Activated naive CD4-positive, alpha-beta T cell treated with anti-CD3 and anti-CD28 coated beads, Interleukin-2, amount 50 U/mL, for 72 hours (primary cell): Measurements from ENCODE around the gene SFMBT1. TPM values are rescaled to one million over a fixed set of nuclear protein-coding genes. Genes with fewer than 3 reads are reported as not detected.

Source experiments
- ATAC-seq, 2 donors: fragments of 150-1000 bp; cut with Tn5 transposase; 2 replicates each; pipeline ENCODE4 v1.10.0; 2021; ENCODE audit warnings: mild to moderate bottlenecking in 2 of 2, moderate library complexity in 2 of 2
- DNase-seq, 2 donors: peaks; one replicate each; pipeline ENCODE4 v3.0.0; 2021 to 2022; ENCODE audit warnings: low spot score in 2 of 2
- H3K27ac Mint-ChIP-seq, 2 donors: one replicate each; pipeline ENCODE4 v1.8.0; 2022; ENCODE audit warnings: mild to moderate bottlenecking in 2 of 2, mixed read lengths in 2 of 2
- H3K36me3 Mint-ChIP-seq, 2 donors: one replicate each; pipeline ENCODE4 v1.8.0; 2022; ENCODE audit warnings: mixed read lengths in 2 of 2
- H3K9me3 Mint-ChIP-seq, 2 donors: one replicate each; pipeline ENCODE4 v1.8.0; 2022; ENCODE audit warnings: mixed read lengths in 2 of 2
- total RNA-seq, 2 donors: library from RNA; stranded (reverse); gene quantifications; one replicate each; pipeline ENCODE4 v1.2.3, GENCODE V29; 2022

Gene SFMBT1
- total RNA-seq, 2 donors from 2014 or later = 19.6 to 23.3 TPM

DNA sequence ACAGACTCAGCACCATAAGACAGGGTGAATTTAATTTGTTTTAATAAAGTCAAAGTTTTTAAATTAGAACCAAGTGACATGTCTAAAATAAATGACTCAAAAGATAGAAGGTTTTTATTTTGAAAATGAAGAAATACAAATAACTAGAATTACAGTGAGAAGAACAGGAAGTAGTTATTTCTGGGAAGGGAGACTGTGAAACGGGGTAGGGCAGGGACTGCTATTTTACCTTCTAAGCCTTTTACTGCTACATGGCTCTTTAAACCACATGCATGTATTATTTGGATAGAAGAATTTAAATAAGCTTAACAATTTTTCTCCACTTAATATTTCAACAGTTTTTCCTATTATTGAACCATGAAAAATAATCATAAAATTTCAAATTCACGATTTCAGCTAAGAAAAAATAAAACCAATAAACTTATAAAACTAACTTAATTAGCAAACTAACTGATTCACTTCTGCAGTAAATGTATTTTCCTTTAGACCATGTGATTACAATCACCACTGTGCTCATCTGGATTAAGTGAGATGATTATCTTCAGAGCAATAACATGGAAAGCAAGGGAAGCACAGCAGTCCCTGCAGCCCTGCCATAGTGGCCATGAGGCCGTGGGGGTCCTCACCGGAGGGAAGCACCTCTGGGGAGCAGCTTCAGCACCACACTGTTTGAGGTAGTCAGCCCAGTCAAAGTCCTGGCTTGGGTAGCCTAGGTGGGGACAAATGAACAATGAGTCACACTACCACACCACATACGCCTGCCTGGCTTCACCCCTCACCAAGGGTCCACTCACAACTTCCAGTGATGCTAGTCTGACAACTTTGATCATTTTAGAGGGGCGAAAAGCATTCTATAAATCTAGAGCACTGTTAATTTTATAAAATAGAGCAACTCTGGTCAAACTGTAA lies 120.2 kb downstream of the SFMBT1 start:
- H3K9me3 Mint-ChIP-seq = no peaks in the 10 kb centered on the region
- ATAC-seq (peak in 1 of 2 donors; percentile 41), DNase-seq (no peak)
- peak overlapping the region in 1 of 2 donors; percentile 72 for H3K27ac Mint-ChIP-seq
- peaks cover 0 to 10% of the 10 kb centered on the region in 2 donors for H3K36me3 Mint-ChIP-seq

DNA sequence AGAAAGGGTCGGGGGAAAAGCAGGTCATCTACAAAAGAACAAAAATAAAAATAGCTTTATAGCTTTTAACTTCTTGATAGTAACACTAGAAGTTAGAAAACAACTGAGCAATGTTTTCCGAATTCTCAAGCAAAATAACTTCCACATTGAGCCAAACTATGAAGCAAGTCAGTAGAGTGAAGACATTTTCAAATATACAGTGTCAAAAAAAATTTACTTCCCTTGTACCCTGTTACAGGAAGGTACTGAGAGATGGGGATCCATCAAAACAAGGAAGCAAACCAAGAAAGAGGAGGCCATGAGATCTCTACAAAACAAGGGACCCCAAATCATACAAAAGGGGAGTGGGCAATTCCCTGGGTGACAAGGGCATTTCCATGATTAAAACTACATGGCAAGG lies 121.9 kb downstream of the SFMBT1 start:
- DNase-seq = no peak
- Mint-ChIP-seq H3K27ac (peak overlapping the region; percentile 13 to 40), H3K9me3 (no peaks in the 10 kb centered on the region), H3K36me3 (peaks cover 0 to 6% of the 10 kb centered on the region in 2 donors)
- ATAC-seq = no peak

DNA sequence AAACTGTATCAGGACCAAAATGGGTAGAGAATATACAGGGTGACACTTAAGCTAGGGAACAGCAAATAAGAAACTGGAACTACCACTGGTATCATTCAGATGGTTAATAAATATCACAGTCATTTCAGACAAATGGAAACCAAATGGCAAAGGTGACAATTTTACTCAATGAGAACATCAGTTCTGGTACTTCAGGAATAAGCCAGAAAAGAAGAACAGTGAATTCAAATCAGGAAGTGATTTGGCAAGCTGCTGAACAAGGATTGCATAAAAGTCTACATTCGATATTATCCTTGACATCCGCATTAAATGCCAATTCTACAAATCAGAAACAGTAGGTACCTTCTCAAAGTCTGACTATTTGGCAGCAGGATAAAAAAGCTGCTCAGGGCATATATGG lies 125.0 kb downstream of the SFMBT1 start:
- Mint-ChIP-seq H3K9me3 (no peaks in the 10 kb centered on the region), H3K36me3 (no peaks in the 10 kb centered on the region), H3K27ac (peak overlapping the region in 1 of 2 donors; percentile 31)
- ATAC-seq = no peak
- no peak for DNase-seq

DNA sequence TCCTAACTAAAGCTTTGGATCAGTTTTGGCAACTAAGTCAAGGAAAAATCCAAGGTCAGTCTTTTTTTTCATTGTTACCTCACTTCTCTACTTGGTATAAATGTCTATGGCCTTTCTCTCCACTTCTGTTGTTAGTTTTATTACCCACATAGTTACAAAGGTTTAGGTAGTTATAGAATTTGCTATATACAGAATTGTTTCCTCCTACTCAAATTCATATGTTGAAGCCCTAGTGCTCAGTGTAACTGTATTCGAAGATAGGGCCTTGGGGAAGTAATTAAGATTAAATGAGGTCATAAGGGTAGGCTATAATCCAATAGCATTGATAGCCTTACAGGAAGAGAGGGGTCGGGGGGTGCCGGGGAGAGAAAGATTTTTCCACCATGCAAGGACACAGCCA lies 128.8 kb downstream of the SFMBT1 start:
- no peak for ATAC-seq
- DNase-seq = no peak
- no peaks in the 10 kb centered on the region for H3K9me3 Mint-ChIP-seq
- no peak overlapping the region for H3K27ac Mint-ChIP-seq
- no peaks in the 10 kb centered on the region for H3K36me3 Mint-ChIP-seq

DNA sequence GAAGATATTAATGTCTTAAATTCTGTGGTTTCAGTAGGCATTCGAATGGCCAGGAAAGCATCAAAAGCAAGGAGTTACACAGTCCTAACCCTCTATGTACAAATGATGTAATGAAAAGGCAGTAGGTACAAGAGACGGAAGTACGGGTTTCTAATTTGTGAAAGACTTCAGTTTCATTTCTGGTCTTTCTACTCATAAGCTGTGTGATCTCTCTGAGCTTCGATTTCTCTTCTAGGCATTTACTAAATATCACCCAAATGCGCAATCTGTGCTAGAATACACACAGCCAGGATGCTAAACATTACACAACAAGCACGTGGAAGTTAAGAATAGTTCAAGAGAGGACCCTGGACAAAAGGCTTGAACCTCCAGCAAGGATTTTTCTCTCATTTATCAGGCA lies 130.6 kb downstream of the SFMBT1 start:
- Mint-ChIP-seq H3K36me3 (no peaks in the 10 kb centered on the region), H3K9me3 (no peaks in the 10 kb centered on the region), H3K27ac (peak overlapping the region in 1 of 2 donors; percentile 1)
- ATAC-seq = no peak
- no peak for DNase-seq

DNA sequence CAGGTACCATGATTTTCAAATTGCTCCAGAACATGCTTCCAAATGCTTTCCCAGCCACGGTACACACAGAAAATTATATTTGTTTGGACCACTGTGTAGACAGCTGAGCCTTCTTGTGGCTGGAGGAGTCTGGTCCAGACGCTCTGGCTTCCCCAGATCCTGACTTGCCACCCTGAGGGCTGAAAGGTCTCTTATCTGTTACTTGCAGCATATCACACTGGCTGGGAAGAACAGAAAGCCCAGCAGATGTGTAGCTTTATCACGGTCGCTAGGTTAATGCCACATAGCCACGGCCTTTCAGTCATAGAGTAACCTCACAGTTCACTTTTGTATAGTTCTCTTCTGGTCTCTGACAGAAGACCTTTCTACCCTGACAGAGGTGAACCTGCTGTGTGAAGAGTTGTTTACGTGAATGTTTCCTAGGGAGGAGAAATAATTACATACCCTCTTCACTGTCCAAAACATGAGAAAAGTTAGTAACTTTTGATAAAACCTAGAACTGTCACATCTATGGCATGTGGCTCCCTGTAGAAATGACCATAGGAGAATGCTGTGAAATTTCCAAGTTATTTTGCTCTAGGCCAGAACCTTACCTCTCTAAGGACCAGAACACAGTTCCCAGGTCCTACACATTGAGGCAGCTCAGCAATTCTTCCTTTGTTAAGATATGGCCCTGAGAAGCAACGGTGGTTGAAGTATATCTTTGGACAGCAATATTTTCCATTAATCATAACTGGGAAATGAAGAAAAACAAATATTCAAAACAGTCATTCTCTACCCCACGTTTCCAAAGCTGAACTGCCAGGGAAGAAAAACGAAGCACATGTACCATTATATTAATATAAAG lies 132.8 kb downstream of the SFMBT1 start:
- ATAC-seq (no peak), DNase-seq (no peak)
- no peaks in the 10 kb centered on the region for H3K36me3 Mint-ChIP-seq
- no peaks in the 10 kb centered on the region for H3K9me3 Mint-ChIP-seq
- peak overlapping the region in 1 of 2 donors; percentile 29 for H3K27ac Mint-ChIP-seq

DNA sequence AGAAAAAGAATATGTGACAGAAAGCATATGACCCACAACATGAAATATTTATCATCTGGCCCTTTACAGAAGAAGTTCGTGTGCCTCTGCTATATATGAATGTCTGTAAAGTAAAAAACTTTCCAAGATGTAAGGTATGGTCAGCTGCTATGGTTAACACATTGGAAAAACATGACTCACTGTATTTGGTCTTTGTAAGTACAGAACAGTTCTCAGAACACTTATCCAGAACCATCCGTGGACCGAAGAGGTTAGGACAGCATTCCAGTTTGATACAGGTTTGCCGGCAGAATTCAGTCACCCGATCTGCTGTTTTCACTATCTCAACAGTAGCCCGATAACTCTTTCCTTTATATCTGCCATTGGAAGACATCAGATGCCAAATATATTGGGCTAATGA lies 135.1 kb downstream of the SFMBT1 start:
- no peaks in the 10 kb centered on the region for H3K36me3 Mint-ChIP-seq
- no peak overlapping the region for H3K27ac Mint-ChIP-seq
- DNase-seq (no peak), ATAC-seq (no peak)
- no peaks in the 10 kb centered on the region for H3K9me3 Mint-ChIP-seq

DNA sequence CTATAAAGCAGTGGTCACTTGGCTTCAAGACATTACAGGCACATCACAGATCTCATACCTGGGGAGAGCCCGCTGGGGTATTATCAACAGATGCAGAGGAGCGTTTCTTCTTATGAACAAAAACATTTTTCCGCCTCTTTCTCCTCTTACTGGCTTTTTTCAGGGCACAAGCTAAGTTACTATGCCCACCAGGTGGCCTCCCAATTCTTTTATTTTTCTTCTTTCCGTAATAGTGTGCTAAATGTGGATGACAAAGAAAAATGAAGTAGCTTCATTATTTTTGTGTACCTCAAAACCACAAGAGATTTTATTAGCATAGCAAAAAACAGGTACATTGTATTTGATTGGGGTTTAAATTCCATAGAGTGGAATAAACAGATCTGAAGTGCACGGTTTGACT lies 138.4 kb downstream of the SFMBT1 start:
- ATAC-seq (no peak), DNase-seq (no peak)
- H3K36me3 Mint-ChIP-seq = no peaks in the 10 kb centered on the region
- H3K9me3 Mint-ChIP-seq = no peaks in the 10 kb centered on the region
- peak overlapping the region in 1 of 2 donors; percentile 35 for H3K27ac Mint-ChIP-seq

DNA sequence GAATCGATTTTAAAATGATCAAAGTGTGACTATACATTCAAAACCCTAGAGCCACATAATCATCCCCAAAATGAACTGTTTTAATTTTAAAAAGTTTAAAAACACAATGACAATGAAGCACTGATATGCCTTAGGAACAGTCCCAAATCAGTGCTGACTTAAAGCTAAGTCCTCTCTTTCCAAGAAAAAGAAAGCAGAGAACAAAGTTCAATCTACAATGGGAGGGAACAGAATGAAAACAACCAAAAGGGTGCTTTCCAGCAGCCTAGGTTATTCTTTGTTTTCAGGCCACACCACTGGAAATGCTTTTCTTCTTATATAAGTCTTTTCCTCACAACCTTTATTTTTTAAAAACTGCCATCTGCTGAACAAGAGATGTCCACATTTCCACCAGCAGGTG lies 141.3 kb downstream of the SFMBT1 start:
- ATAC-seq = no peak
- no peaks in the 10 kb centered on the region for H3K9me3 Mint-ChIP-seq
- DNase-seq = no peak
- no peaks in the 10 kb centered on the region for H3K36me3 Mint-ChIP-seq
- no peak overlapping the region for H3K27ac Mint-ChIP-seq

DNA sequence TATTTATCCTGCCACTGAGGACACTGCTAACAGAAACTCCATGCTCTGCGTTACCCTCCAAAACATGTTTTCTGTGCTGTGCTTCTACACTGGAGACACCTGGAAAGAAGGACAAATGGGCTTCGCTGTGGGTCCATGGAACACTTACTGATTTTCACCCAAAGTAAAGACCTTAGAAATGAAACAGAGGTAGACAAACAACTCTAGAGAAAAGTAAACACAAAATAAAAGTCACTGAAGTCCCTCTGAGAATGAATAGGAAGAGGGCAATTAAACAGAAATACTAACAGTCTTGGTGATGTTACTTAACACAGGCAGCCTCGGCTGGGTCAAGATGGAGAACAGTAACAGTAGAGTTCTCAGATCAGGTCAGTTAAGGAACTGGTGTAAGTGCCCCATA lies 141.9 kb downstream of the SFMBT1 start:
- DNase-seq (no peak), ATAC-seq (no peak)
- H3K36me3 Mint-ChIP-seq = no peaks in the 10 kb centered on the region
- no peak overlapping the region for H3K27ac Mint-ChIP-seq
- H3K9me3 Mint-ChIP-seq = no peaks in the 10 kb centered on the region

DNA sequence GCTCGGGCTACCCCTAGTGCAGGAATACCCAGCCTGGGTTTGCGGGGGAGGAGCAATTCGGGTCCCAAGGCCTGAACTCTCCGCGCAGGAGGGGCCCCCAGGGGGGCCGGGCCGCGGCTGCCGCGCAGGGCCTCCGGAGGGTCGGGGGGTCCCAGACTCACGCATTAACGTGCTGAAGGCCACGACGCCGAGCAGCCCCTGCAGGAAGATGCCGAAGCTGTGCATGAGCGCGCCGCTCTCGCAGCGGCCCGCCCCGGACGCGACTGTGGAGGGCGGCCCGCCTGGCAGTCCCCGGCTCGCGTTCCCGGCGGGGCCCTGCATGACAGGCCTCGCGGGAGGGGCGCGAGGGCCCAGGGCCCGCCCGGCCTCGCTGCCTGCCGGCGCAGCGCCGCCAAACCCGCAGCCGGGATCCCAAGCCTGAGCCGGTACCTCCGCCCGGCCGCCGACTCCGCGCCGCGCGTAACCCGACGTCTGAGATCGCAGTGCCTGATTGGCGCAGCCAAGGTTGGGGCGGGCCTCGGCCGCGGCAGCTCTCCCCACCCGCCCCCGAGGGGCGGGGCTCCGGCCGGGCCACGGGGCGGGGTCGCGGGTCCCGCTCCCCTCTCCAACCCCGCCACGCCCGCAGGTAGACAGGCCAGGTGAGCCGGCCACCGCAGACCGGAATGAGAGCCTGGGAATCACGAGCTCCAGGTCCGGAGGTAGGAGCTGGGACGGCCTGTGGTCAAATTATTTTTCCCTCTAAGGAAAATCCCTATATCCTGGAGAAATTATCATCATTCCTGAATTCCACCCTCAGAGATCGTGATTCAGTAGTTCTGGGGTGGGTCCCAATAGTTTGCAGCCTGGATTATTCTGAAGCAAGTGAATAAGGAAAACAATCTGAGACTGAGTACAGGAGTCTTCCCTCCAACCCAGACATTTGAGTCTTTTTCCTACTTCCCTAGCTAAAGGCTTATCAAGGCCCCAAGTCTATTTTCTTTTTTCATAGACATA lies 148.4 kb downstream of the SFMBT1 start, which contains the start of gene STIMATE:
STIMATE (minus strand) TSS at position 419 of the 993 bp plus-strand sequence; CDS start at position 321, 98 bp downstream.
- H3K36me3 Mint-ChIP-seq = peaks cover 5 to 13% of the 10 kb centered on the region in 2 donors
- peak within 1 kb of the TSS; percentile 75 to 81 for H3K27ac Mint-ChIP-seq
- DNase-seq (peak; percentile 85 to 88), ATAC-seq (peak; percentile 83 to 86)
- no peaks in the 10 kb centered on the region for H3K9me3 Mint-ChIP-seq

DNA sequence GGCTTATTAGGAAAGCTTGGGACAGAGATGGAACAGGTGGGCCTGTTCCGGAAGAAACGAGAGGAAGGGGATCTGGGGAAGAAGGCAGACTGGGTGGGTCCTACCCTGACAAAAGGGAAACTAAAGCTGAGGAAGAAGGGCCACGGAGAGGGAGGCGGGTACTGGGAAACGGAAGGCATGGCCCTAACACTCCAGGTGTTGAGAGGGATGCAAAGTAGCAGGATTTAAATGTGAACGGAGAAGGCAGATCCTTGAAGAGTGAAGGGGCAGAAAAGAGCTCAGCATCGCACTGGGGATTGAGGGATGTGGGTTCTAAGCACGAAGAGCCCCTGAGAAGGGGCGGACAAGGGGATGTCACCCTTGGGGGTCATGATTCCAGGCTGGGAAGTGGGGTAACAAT lies 149.3 kb downstream of the SFMBT1 start:
- H3K36me3 Mint-ChIP-seq = peaks cover 5 to 13% of the 10 kb centered on the region in 2 donors
- DNase-seq = no peak
- H3K9me3 Mint-ChIP-seq = no peaks in the 10 kb centered on the region
- ATAC-seq = no peak
- H3K27ac Mint-ChIP-seq = peak overlapping the region; percentile 73 to 81

DNA sequence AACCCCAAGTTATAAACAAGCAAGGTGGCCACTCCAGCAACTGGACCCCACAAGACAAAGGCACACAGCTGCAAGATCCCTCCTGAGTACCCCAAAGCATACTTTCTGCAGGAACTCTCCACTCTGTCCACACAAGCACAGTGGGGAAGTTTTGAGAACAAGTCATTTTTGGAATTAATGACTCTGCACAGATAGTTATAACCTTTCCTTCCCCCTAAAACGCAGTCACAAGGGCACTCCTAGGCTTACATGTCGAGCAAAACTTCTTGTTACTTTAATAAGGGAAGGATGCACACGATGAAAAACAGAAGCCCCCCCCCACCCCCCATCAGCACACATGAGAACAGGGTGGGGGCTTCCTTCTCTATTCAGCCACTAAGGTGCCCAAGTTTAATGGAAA lies 149.7 kb downstream of the SFMBT1 start:
- no peaks in the 10 kb centered on the region for H3K9me3 Mint-ChIP-seq
- no peak for DNase-seq
- peaks cover 5 to 13% of the 10 kb centered on the region in 2 donors for H3K36me3 Mint-ChIP-seq
- H3K27ac Mint-ChIP-seq = peak overlapping the region; percentile 73 to 81
- no peak for ATAC-seq

DNA sequence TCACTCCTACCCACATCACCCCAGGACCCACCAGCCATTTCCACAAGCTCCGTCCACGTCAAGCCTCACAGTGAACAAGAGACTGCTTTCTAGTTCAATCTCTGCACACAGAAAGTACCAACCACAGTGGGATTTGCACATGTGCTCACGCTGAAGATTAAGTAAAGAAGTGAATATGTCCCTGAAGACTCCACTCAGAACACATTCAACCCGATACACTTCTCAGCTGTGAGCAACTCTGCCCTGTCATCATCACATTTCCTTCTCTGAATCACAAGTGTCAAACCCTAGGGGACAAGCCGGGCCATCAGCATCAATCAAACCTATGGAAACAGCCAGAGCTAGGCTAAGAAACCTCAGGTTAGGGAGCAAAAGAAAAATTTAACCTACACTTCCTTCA lies 150.5 kb downstream of the SFMBT1 start:
- Mint-ChIP-seq H3K9me3 (no peaks in the 10 kb centered on the region), H3K27ac (peak overlapping the region; percentile 73 to 81), H3K36me3 (peaks cover 5 to 13% of the 10 kb centered on the region in 2 donors)
- DNase-seq (peak in 1 of 2 donors; percentile 46), ATAC-seq (peak; percentile 62 to 67)

DNA sequence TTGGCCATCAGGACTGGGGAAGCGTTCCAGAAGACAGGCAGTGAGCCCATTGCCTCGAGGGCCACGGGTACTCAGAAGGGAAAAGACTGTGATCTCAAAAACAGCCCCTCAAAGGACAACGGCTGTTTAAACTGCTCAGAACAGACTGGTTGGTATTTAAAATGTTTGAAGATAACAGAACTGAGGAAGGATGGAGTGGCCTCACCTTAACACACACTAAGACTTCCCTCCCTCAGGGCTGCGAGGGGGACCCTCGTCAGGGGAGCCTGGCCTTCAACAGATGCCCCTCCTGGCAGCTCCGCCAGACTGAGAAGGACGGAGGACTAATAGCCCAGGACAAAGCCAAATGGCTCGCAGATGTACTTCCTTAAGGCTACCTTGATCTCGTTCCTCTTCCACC lies 151.1 kb downstream of the SFMBT1 start:
- ATAC-seq (no peak), DNase-seq (no peak)
- H3K27ac Mint-ChIP-seq = peak overlapping the region in 1 of 2 donors; percentile 81
- no peaks in the 10 kb centered on the region for H3K9me3 Mint-ChIP-seq
- H3K36me3 Mint-ChIP-seq = peaks cover 11 to 17% of the 10 kb centered on the region in 2 donors

DNA sequence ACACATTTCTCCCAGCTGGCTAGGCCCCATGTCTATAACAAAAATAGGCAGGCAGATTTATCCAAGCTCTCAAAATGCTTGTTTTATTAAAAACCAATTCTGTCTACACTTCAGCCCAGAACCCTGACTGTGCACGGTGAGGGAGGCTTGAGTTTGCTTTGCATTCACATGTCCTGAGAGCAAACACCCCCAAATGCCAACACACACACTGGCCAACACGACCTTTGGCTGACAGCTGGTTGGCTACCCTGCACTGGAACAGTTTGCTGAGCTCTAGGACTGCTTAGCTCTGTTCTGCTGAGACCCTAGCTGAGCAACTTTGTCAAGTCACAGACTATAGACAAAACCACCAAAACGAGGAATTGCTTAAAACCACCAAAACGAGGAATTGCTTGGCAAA lies 152.2 kb downstream of the SFMBT1 start:
- Mint-ChIP-seq H3K36me3 (peaks cover 11 to 21% of the 10 kb centered on the region in 2 donors), H3K9me3 (no peaks in the 10 kb centered on the region), H3K27ac (peak overlapping the region in 1 of 2 donors; percentile 84)
- ATAC-seq = no peak
- no peak for DNase-seq
